GM12875 (cell line): Measurements from ENCODE around the gene MTA1.

ENCODE experiments used
- H3K4me3 ChIP-seq: one replicate; pipeline ENCODE4 v1.5.1; 2011; ENCODE audit warnings: low read depth, low read length, control low read depth
- TF ChIP-seq, protein P1 (sequence below): IDR thresholded peaks from 2 replicates; pipeline ENCODE4 v1.5.1; 2011; ENCODE audit warnings: low read depth, mild to moderate bottlenecking, control low read depth, inconsistent platforms, low read length, moderate library complexity, borderline replicate concordance; ENCODE audit not compliant: insufficient read depth

Gene MTA1

DNA sequence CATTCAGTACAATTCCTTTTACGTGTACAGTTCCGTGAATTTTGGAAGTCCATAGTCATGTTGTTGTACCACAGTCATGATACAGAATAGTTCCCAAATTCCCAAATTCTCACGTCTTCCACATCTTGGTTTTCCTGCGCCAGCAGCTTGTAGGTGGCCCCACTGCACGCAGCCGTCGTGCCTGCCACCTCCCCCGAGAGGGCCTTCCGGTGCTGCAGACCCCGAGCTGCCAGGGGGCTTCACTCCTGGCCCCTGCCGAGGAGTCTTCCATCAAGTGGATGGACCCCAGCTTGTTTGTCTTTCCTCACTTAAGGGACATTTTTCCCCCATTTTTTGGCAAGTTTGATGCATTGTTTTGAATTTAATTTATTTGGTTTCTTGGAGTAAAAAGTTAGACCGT is 16.8 kb downstream of the MTA1 start:
- TF ChIP-seq, protein P1, sequence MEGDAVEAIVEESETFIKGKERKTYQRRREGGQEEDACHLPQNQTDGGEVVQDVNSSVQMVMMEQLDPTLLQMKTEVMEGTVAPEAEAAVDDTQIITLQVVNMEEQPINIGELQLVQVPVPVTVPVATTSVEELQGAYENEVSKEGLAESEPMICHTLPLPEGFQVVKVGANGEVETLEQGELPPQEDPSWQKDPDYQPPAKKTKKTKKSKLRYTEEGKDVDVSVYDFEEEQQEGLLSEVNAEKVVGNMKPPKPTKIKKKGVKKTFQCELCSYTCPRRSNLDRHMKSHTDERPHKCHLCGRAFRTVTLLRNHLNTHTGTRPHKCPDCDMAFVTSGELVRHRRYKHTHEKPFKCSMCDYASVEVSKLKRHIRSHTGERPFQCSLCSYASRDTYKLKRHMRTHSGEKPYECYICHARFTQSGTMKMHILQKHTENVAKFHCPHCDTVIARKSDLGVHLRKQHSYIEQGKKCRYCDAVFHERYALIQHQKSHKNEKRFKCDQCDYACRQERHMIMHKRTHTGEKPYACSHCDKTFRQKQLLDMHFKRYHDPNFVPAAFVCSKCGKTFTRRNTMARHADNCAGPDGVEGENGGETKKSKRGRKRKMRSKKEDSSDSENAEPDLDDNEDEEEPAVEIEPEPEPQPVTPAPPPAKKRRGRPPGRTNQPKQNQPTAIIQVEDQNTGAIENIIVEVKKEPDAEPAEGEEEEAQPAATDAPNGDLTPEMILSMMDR = no peak
- no peak overlapping the region for H3K4me3 ChIP-seq

DNA sequence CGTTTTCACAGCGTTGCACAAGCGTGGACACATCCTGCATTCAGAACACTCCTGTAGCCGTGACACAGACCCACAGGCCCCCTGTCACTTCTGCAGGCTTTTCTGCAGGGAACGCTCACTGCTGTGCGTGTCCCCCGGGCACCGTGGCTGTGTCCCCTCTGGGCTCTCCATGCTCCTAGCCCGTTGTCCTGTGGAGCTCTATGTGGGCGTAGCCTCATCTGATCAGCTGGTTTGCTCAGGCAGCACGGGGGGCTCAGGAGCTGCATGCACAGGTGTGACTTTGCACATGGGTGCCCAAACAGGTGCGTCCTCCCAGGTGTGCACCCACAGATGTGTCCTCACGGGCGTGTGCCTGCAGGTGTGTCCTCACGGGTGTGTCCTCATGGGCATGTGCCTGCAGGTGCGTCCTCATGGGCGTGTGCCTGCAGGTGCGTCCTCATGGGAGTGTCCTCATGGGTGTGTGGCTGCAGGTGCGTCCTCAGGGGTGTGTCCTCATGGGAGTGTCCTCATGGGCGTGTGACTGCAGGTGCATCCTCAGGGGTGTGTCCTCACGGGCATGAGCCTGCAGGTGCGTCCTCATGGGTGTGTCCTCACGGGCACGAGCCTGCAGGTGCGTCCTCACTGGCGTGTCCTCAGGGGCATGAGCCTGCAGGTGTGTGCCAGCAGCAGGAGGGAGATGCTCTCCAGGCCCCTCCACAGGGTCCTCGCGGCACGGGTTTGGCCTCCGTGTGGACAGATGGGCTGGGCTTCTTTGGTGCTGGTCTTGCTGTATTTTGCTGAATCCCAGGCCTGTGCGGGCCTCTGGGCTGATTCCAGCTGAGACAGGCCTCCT is 17.5 kb downstream of the MTA1 start:
- TF ChIP-seq, protein P1 = no peak
- H3K4me3 ChIP-seq = no peak overlapping the region

DNA sequence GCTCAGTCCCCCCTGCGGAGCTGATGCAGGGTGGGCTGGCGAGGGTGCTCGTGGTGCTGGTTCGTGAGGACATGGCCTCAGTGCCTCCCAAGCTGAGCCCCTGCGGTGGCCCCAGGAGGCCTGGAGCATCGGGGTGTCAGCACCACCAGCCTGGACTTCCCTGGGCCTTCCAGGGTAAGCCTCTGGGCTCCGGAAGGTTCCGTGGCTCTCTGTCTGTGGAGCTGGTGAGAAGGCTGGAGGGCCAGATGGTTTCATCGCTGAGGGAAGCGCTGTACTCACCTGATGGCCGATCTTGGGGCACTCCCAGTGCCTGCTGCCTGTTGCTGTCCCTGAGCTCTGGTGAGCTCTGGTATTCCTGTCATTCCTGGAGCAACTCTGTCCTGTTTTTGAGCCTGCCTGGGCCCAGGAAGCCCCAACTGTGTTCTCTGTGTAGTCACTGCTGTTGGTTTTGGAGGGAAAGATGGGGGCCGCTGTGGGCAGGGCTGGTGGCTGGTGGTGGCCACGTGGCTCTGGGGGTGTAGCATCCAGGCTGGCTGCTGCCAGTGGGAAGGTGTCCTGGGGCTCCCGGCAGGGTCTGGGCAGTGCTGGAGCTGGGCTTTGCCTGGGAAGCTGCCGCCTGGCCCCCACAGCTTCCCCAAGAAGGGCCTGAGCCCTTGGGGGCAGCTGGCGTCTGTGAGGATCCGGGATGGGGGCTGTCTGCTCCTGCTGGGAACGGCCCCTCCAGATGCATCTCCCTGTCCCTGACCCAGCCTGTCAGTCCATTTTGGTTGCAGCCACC is 18.3 kb downstream of the MTA1 start:
- TF ChIP-seq, protein P1 = no peak
- no peak overlapping the region for H3K4me3 ChIP-seq

DNA sequence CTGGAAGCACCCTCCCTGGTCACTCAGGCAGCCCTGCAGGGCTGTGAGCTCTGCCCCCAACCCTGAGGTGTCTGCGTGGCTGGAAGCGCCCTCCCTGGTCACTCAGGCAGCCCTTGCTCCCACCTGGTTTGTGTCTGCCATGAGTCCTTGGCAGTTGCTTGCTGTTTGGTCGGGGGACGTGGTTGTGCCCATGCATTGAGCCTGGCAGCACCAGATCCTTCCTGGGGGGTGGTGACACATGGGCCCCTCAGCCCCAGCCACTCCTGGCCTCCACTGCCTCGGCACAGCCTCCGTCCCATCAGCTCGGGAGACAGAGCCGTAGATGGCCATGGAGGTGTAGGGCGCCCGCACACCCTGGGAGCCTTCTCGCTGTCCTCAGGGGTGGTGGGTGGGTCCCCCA is 19.6 kb downstream of the MTA1 start:
- TF ChIP-seq, protein P1 = no peak

DNA sequence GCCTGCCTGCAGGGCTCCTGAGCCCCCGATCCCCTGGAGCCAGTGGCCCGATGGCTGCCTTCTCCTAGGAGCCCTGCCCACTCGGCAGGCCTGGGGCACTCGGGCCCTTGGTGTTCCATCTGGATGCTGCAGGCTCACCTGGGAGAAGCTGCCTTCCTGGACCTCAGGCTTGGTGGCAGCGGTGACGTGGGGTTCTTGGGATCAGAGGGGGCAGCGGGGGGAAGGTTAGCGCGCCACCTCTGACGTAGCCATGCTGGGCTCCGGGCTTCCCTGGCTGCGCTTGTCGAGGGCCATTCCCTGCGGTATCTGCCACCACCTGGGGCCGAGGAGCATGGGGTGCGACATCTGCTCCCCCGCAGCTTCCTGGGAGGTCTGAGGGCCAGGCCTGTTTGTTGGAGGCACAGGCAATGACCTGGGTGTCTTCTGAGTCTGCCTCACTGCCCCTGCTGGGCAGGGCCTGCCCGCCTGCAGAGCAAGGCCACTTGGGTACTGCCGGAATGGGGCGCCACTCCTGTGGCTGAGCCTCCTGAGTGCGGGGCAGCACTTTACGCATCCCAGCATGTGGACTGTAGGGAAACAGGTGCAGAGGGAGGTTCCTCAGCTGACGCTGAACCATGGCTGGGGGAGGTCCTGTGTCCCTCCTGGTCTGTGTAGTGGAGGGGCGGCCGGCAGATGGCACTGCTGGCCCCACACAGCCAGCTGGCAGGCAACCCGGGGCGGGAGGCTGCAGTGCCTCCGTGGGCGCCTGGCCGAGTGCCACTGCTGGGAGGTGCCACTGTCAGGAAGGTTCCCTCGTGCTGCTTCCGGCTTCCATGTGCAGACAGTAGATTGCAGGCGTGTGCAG is 20.3 kb downstream of the MTA1 start:
- TF ChIP-seq, protein P1 = no peak

More for the DNA sequence above, 19.6 kb downstream of the MTA1 start:
- H3K4me3 ChIP-seq = no peak overlapping the region

DNA sequence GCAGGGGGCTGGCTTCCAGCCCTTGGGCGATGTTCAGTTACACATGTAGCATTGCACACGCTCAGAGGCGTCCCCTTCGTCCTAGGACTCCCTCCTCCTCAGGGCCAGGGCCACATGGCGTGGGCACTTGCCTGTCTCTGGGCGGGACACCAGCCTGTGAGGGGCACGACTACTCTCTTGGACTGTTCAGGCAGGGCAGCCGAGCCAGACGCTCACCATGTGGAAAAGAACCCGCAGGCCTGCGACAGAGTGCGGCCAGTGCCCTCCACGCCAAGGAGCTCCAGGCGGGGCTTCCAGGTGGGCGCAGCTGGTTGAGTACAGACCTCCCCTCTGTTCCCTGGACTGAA is 20.9 kb downstream of the MTA1 start:
- H3K4me3 ChIP-seq = no peak overlapping the region
- TF ChIP-seq, protein P1 = no peak

More for the DNA sequence above, 20.3 kb downstream of the MTA1 start:
- H3K4me3 ChIP-seq = no peak overlapping the region
